Measurements from ENCODE around the gene RAD23B.
"Not testable (repeated sequence)": the region's sequence is repeated elsewhere in the genome, so short reads cannot be mapped to it uniquely, and the experiment has no call there.

Gene RAD23B

DNA sequence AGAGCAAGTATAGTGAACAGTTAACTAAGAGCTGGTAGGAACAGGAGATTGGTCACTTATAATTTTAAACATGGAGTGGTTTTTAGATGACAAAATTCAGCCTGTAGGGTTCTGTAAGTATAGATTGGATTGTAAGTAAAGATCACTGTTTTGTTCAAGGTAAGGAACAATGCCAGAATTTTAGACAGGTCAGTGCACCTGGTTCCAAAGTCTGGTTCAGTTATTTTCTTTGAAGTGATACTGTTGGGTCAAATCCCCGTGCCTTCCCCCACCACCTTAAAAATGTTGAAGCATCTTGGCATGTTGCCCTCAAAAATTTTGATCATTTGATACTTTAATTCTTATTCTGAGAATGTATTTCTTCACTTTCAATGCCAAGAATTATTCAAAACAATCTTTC, 12.9 kb downstream of the RAD23B start:
- DNase-seq, result no peak

DNA sequence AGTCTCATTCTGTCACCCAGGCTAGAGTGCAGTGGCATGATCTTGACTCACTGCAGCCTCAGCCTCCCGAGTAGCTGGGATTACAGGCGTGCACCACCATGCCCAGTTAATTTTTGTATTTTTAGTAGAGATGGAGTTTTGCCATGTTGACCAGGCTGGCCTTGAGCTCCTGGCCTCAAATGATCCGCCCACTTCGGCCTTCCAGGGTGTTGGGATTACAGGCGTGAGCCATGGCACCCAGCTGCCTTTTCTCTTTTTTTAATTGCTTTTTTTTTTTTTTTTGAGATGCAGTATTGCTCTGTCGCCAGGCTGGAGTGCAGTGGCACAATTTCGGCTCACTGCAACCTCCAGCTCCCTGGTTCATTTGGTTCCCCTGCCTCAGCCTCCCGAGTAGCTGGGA, 13.5 kb downstream of the RAD23B start:
- DNase-seq, result not testable (repeated sequence)

GRCh38 chr9:107299437-107299836, 16.4 kb downstream of the RAD23B start:
- no peak for DNase-seq

DNA sequence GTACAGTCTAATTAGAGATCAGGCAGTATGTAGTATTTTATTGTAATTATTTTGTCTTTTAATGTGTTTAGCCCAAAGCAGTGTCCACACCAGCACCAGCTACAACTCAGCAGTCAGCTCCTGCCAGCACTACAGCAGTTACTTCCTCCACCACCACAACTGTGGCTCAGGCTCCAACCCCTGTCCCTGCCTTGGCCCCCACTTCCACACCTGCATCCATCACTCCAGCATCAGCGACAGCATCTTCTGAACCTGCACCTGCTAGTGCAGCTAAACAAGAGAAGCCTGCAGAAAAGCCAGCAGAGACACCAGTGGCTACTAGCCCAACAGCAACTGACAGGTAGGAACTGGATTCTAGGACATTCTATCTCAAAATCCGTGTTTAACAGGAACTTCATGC, 23.2 kb downstream of the RAD23B start:
- DNase-seq, result no peak

DNA sequence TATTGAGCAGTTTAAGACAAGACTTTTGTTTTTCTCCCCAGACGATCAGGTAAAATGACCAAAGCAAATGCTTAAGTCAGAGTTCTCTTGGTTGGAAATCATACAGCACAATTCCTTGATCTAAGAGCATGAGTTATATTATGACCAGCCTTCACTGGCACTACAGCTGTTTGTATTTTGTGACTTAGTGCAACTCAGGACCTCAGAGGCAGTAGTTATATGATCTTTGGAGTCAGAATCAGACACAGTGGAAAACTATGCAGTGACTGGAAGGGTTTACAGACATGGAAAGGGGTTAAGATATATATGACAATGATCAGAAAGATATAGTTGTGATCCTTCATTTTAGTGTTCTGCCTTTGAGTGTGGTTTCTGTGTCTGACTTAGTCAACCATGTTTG, 24.3 kb downstream of the RAD23B start:
- no peak for DNase-seq

GRCh38 chr9:107308461-107308860, 25.4 kb downstream of the RAD23B start:
- DNase-seq, result no peak

GRCh38 chr9:107309271-107309670, 26.2 kb downstream of the RAD23B start:
- peak; percentile 56 for DNase-seq

DNA sequence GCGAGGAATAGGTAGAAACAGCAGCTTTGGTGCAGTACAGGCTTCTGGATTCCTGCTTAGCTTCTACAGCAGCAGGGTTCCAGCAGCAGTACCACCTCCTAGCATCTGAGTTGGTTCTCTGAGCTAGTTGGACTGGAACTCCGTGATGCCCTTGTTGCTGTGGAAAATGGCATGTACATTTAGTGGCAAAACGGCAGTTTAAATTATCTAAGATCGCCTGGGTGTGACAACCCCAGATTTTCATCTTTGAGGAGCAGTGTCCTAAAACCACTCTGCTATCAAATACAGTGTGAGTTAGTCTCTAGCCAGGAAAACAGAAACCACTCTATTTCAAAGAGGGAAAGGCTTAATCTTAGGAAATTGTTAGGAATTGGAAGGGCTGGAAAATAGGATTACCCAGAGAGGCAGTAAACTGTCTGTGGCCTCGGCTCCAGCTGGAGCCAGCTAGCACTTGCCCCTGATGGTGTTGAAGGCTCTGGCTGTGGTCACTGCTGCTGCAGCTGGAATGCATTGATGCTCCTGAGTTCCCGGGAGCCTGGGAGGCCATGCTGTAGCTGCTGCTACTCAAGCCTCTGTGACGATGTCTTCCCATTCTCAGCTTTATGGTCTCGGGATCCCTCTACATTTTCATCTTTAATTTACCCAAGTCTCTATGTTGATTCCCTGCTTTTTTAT, 29.4 kb downstream of the RAD23B start:
- peak; percentile 38 for DNase-seq

- DNase-seq, result no peak
These were observed 30.5 kb downstream of the RAD23B start for GRCh38 chr9:107313555-107314096.

GRCh38 chr9:107314763-107315162, 31.7 kb downstream of the RAD23B start:
- DNase-seq, result no peak

- no peak for DNase-seq
These were observed 33.9 kb downstream of the RAD23B start for GRCh38 chr9:107316795-107317661.

DNA sequence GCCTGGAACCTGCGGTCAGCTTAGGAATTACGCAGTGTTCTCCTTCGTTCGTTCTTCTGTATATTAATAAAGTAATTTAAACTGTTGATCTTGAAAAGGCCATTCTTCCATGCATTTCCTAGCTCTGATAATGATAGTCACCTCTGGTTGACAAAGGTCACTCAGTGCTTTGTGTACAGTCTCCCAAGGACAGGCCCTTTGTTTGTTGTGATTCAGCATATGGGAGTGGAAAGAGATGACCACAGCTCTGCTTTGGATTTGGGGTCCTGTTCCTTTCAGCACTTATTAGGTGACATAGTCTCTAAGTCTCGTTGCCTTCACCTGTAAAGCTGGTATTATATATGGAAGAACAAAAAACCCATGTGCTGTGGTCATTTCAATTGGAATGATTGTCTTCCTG, 39.6 kb downstream of the RAD23B start:
- DNase-seq, result no peak

DNA sequence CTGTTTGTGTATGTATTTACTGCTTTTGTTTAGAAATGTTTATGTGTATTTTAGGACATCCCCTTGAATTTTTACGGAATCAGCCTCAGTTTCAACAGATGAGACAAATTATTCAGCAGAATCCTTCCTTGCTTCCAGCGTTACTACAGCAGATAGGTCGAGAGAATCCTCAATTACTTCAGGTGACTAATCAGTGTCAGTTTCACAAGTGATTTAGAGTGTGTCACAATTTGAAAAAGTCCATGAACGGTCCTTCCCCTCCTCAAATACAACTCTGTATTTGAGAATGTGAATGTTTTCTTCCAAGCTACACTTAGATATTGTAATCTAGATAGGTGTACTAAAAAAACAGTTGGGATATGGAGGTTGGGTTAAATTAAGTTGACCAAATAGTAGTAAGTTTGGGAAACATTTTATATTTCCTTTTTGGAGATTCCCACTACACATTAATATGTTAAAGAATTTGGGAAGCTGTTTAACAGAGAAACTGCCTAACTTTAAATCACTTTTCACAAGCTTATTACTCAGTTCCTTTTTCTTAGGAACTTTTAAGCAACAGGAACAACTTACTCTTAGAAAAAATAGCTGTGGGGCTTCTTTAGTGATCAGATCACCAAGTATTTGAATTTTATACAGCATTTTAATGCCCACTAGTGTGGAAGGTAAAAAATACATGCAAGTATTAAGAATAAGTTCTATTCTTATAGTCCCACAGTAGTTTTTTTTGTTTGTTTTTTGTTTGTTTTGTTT, 40.9 kb downstream of the RAD23B start:
- no peak for DNase-seq

DNA sequence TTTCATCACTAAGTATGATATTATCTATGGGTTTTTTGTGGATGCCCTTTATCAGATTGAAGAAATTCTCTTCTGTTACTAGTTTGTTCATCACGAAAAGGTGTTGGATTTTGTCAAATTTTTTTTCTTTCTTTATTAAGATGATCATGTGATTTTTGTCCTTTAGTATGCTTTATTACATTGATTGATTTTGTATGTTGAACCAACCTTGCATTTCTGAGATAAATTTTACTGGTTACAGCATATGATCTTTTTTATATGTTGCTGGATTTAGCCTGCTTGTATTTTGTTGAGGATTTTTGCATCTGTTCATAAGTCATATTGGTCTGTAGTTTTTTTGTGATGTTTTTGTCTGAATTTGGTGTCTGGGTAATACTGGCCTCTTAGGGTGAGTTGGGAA, 42.8 kb downstream of the RAD23B start:
- no peak for DNase-seq

DNA sequence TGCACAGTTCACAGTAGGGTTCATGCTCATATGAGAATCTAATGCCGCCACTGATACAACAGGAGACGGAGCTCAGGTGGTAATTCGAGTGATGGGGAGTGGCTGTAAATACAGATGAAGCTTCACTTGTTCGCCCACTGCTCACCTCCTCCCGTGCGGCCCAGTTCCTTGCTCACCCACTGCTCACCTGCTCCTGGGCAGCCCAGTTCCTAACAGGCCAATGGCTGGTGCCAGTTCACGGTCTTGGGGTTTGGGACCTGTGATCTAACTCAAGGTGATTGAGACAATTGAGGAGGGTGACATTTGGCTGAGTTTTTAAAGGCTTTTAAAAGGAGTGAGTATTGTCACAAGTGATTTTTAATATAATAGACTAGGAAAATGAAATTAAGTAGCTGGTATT, 45.4 kb downstream of the RAD23B start:
- no peak for DNase-seq

DNA sequence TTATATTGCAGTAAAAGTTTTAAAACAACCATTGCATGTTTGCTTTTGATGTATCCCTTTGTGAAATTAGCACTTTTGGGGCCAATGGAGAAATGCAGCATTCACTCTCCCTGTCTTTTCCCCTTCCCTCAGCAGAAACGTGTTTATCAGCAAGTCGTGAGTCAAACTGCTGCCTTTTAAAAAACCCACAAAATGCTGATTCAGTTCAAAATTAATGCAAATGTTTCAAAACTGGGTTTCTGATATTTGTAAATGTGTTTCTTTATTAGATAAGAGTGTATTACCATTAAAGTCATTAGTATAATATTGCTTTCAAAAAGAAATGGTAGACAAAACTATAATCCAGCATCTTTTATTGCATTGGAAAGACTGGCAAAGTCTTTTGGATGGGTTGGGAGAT, 47.3 kb downstream of the RAD23B start:
- DNase-seq, result no peak

- no peak for DNase-seq
These were observed 49.8 kb downstream of the RAD23B start for GRCh38 chr9:107332883-107333282.

GRCh38 chr9:107333363-107333762, 50.3 kb downstream of the RAD23B start:
- DNase-seq, result no peak

DNA sequence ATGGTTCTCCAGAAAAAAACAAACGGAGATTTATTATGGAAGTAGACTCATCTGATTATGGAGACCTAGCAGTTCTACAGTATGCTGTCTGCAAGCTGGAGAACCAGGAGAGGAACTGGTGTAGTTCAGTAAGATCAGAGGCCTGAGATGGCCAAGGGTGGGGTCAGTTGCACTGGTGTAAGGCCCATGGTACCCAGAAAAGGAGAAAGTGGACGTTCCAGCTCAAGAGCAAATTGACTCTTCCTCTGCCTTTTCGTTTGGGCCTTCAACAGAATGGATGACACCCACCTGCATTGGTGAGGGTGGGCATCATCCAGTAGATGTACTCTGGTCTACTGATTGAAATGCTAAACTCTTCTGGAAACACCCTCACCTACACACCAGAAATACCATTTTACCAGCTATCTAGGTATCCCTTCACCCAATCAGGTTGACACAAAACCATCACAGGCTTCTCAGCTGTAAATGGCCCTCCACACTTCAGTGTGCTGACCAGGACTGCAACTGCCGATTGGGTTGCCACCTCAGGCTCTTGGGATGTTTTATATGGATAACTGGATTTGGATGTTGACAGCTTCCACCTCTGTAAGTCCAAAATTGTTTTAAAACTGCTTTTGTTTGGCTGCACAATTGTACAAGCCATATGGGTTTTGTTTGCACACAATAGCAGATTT, 51.2 kb downstream of the RAD23B start:
- DNase-seq, result no peak

- no peak for DNase-seq
These were observed 52.3 kb downstream of the RAD23B start for GRCh38 chr9:107335331-107335730.

GRCh38 chr9:107336718-107337360, 53.8 kb downstream of the RAD23B start:
- DNase-seq, result no peak

Measured in hematopoietic multipotent progenitor cell treated with erythropoietin and hydrocortisone succinate and interleukin-3 and kit ligand, for 8 days (in vitro differentiated cells).